Measurements from ENCODE around the gene TPP1.

Gene TPP1

GRCh38 chr11:6627762-6628241 is 8.6 kb upstream of the TPP1 start:
- DNase-seq = peak; percentile 49

GRCh38 chr11:6626971-6627761 is 7.9 kb upstream of the TPP1 start:
- DNase-seq = no peak

GRCh38 chr11:6625832-6626420 is 6.7 kb upstream of the TPP1 start:
- DNase-seq = no peak

- DNase-seq = no peak
Observed at GRCh38 chr11:6625156-6625831, 6.1 kb upstream of the TPP1 start.

- DNase-seq = no peak
Observed at GRCh38 chr11:6623391-6624363, 4.5 kb upstream of the TPP1 start.

GRCh38 chr11:6622261-6623171 is 3.3 kb upstream of the TPP1 start:
- DNase-seq = no peak

GRCh38 chr11:6621711-6622211 is 2.5 kb upstream of the TPP1 start:
- no peak for DNase-seq

GRCh38 chr11:6620636-6621035 is 1.4 kb upstream of the TPP1 start:
- no peak for DNase-seq

- peak; percentile 78 for DNase-seq
Observed at GRCh38 chr11:6618117-6619003, 862 bp downstream of the TPP1 start.

GRCh38 chr11:6617315-6617781 is 1.9 kb downstream of the TPP1 start:
- DNase-seq = no peak

- no peak for DNase-seq
Observed at GRCh38 chr11:6616596-6617250, 2.5 kb downstream of the TPP1 start.

- DNase-seq = no peak
Observed at GRCh38 chr11:6615882-6616585, 3.2 kb downstream of the TPP1 start.

- no peak for DNase-seq
Observed at GRCh38 chr11:6615046-6615445, 4.2 kb downstream of the TPP1 start.

- DNase-seq = no peak
Observed at GRCh38 chr11:6614446-6614845, 4.8 kb downstream of the TPP1 start.

- DNase-seq = no peak
Observed at GRCh38 chr11:6613496-6613895, 5.7 kb downstream of the TPP1 start.

GRCh38 chr11:6612213-6613041 is 6.8 kb downstream of the TPP1 start, which contains the start of gene TAF10:
Gene TAF10 (minus strand): TSS chr11:6612216. CDS start chr11:6612189, 27 bp downstream.
- peak; percentile 95 for DNase-seq

GRCh38 chr11:6611963-6612212 is 7.3 kb downstream of the TPP1 start:
- DNase-seq = no peak

Data from CD4-positive, alpha-beta T cell treated with Interleukin-21 for 1 hour (primary cell).